Endothelial cell (in vitro differentiated cells): ENCODE results near the gene HMGB3. TPM values are rescaled to one million over a fixed set of nuclear protein-coding genes. Genes with fewer than 3 reads are reported as not detected.

ENCODE experiments used
- DNase-seq: peaks from one replicate; pipeline ENCODE4 v3.0.0; 2021; ENCODE audit warnings: low spot score
- H3K27ac Mint-ChIP-seq: one replicate; pipeline ENCODE4 v1.8.0; 2021; ENCODE audit warnings: mixed read lengths, inconsistent platforms; ENCODE audit not compliant: unreplicated experiment
- H3K27me3 Mint-ChIP-seq: one replicate; pipeline ENCODE4 v1.8.0; 2021; ENCODE audit warnings: mild to moderate bottlenecking, moderate library complexity, mixed read lengths, inconsistent platforms; ENCODE audit not compliant: unreplicated experiment
- H3K36me3 Mint-ChIP-seq: one replicate; pipeline ENCODE4 v1.8.0; 2021; ENCODE audit warnings: mild to moderate bottlenecking, low read depth, mixed read lengths, inconsistent platforms; ENCODE audit not compliant: unreplicated experiment
- H3K4me1 Mint-ChIP-seq: one replicate; pipeline ENCODE4 v1.8.0; 2021; ENCODE audit warnings: mild to moderate bottlenecking, mixed read lengths, inconsistent platforms; ENCODE audit not compliant: unreplicated experiment
- H3K4me3 Mint-ChIP-seq: one replicate; pipeline ENCODE4 v1.8.0; 2021; ENCODE audit warnings: mild to moderate bottlenecking, mixed read lengths, inconsistent platforms; ENCODE audit not compliant: unreplicated experiment
- H3K9me3 Mint-ChIP-seq: one replicate; pipeline ENCODE4 v1.8.0; 2021; ENCODE audit warnings: mixed read lengths, inconsistent platforms; ENCODE audit not compliant: unreplicated experiment
- total RNA-seq: library from RNA; stranded (reverse); fragmentation: NEBNext Ultra II Directional; extraction: Animal tissue kit (Norgen Biotek cat#: 25700); gene quantifications from one replicate; pipeline ENCODE4 v1.2.1, GENCODE V29; 2021; ENCODE audit not compliant: unreplicated experiment
- TF ChIP-seq, protein P1 (sequence below): fragments of 200-600 bp; sonication (generic); IDR thresholded peaks from one replicate; pipeline ENCODE4 v1.5.0; 2021; ENCODE audit warnings: antibody characterized with exemption; ENCODE audit not compliant: unreplicated experiment

Gene HMGB3
- total RNA-seq, 1 donor from 2014 or later, result 104 TPM

- TF ChIP-seq, protein P1, sequence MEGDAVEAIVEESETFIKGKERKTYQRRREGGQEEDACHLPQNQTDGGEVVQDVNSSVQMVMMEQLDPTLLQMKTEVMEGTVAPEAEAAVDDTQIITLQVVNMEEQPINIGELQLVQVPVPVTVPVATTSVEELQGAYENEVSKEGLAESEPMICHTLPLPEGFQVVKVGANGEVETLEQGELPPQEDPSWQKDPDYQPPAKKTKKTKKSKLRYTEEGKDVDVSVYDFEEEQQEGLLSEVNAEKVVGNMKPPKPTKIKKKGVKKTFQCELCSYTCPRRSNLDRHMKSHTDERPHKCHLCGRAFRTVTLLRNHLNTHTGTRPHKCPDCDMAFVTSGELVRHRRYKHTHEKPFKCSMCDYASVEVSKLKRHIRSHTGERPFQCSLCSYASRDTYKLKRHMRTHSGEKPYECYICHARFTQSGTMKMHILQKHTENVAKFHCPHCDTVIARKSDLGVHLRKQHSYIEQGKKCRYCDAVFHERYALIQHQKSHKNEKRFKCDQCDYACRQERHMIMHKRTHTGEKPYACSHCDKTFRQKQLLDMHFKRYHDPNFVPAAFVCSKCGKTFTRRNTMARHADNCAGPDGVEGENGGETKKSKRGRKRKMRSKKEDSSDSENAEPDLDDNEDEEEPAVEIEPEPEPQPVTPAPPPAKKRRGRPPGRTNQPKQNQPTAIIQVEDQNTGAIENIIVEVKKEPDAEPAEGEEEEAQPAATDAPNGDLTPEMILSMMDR, result no peak
- DNase-seq, result no peak
- Mint-ChIP-seq H3K36me3 (no peaks in the 10 kb centered on the region), H3K27ac (no peak overlapping the region), H3K4me3 (no peak overlapping the region), H3K9me3 (no peaks in the 10 kb centered on the region), H3K4me1 (no peaks in the 10 kb centered on the region), H3K27me3 (no peaks in the 10 kb centered on the region)
Observed at GRCh38 chrX:150966742-150967141, 16.4 kb upstream of the HMGB3 start.

DNA sequence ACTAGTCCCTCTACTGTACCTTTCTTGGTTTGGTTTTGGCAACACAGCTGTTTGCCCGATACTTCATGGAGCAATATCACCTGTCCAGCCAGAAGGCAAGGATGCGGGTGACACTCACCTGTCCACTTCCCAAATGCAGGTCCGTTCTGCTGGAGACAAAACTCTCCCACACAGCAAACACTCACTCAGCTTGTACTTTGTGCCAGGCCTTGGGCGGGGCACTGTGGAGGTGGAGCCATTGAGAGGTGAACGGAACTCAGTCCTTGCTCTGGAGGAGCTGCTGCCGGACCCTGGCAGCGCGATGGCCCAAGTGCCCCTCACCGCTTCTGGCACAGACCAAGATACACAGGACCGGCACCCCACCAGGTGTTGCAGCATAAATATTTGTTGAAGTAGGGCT lies 15.3 kb upstream of the HMGB3 start:
- Mint-ChIP-seq H3K9me3 (no peaks in the 10 kb centered on the region), H3K4me3 (no peak overlapping the region)

GRCh38 chrX:150968862-150969720 lies 14.0 kb upstream of the HMGB3 start:
- H3K4me3 Mint-ChIP-seq, result no peak overlapping the region

More for the DNA sequence above, 15.3 kb upstream of the HMGB3 start:
- H3K4me1 Mint-ChIP-seq, result no peaks in the 10 kb centered on the region
- H3K27ac Mint-ChIP-seq, result no peak overlapping the region
- DNase-seq, result no peak
- no peaks in the 10 kb centered on the region for H3K27me3 Mint-ChIP-seq
- no peaks in the 10 kb centered on the region for H3K36me3 Mint-ChIP-seq
- TF ChIP-seq, protein P1, result no peak

GRCh38 chrX:150972450-150972849 lies 10.7 kb upstream of the HMGB3 start:
- H3K27me3 Mint-ChIP-seq, result no peaks in the 10 kb centered on the region
- H3K27ac Mint-ChIP-seq, result no peak overlapping the region
- no peaks in the 10 kb centered on the region for H3K36me3 Mint-ChIP-seq
- H3K9me3 Mint-ChIP-seq, result no peaks in the 10 kb centered on the region
- H3K4me1 Mint-ChIP-seq, result no peaks in the 10 kb centered on the region
- H3K4me3 Mint-ChIP-seq, result no peak overlapping the region
- DNase-seq, result no peak
- TF ChIP-seq, protein P1, result no peak

More at GRCh38 chrX:150968862-150969720, 14.0 kb upstream of the HMGB3 start:
- Mint-ChIP-seq H3K27ac (no peak overlapping the region), H3K9me3 (no peaks in the 10 kb centered on the region), H3K27me3 (no peaks in the 10 kb centered on the region), H3K36me3 (no peaks in the 10 kb centered on the region), H3K4me1 (no peaks in the 10 kb centered on the region)
- no peak for DNase-seq
- TF ChIP-seq, protein P1, result no peak

DNA sequence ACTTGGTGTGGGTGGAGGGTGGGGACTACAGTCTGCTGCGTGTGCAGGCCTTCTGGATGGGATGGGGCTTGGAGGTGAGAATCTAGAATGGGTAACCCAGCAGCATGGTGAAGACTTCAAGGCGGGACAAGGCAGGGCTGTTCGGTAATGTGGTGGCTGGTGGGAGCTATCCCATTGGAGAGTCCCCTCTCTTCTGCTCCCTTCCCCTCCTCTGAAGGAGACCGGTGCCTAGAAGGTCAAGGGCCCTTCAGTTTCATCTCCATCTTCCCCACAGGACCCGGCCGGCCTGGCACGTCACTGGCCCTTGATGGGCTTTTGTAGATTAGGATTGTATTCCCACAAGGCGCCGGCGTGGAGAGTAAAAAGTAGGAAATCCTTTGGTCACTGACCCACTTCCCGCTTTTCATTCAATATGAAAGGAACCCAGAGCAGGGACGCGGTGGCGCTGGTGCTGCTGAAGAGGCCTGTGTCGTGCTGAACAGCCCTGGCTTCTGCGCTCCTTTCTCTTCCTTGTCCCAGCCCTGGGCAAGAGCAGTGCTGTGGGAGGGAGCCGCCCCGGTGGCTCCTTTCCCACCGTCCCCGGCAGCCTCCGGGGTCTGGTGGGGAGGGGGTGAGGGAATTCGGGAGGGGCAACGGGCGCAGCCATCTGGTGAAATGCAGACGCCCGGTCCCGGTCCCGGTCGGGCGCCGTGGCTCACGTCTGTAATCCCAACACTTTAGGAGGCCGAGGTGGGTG lies 7.3 kb upstream of the HMGB3 start:
- Mint-ChIP-seq H3K9me3 (no peaks in the 10 kb centered on the region), H3K36me3 (no peaks in the 10 kb centered on the region), H3K27me3 (peaks cover 2% of the 10 kb centered on the region), H3K4me3 (no peak overlapping the region), H3K27ac (no peak overlapping the region), H3K4me1 (no peaks in the 10 kb centered on the region)
- TF ChIP-seq, protein P1, result no peak
- DNase-seq, result no peak
